Fibroblast of the aortic adventitia (primary cell): ENCODE measurements around the gene ROBO2. TPM values are rescaled to one million over a fixed set of nuclear protein-coding genes. Genes with fewer than 3 reads are reported as not detected.

ENCODE experiments used
- DNase-seq: peaks from one replicate; pipeline ENCODE4 v3.0.0-alpha.2; 2010; ENCODE audit warnings: low read depth
- H3K4me3 ChIP-seq: 2 replicates; pipeline ENCODE4 v1.5.1; 2011; ENCODE audit warnings: low read depth, mild to moderate bottlenecking, control low read depth, low read length, moderate library complexity
- total RNA-seq: library from RNA; depleted of rRNA; stranded (reverse); fragments of >200 nt; gene quantifications from 2 replicates; pipeline ENCODE4 v1.2.3, GENCODE V29; 2012; ENCODE audit warnings: low replicate concordance
- TF ChIP-seq, protein P1 (sequence below): IDR thresholded peaks from 2 replicates; pipeline ENCODE4 v1.5.1; 2011; ENCODE audit warnings: mild to moderate bottlenecking, low read length, control low read depth, inconsistent platforms; ENCODE audit not compliant: insufficient read depth

Gene ROBO2
- total RNA-seq, 1 donor, result 1.2 TPM

DNA sequence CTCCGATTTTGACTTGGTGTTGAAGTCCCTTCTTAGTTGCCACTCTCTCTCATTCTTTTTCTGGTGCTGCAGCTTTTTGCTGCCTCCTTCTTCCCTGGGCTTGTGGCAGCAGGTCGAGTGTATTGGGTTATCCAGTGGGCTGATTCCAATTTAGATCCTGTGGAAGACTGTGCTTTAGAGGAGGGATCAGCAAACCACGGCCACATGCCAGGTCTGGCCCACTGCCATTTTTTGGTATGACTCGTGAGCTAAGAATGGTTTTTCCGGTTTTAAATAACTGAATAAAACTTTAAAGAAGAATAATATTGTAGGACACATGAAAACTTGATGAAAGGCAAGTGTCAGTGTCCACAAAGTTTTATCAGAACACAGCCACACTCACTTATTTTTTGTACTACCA lies 330.5 kb downstream of the ROBO2 start:
- no peak overlapping the region for H3K4me3 ChIP-seq
- DNase-seq, result no peak
- TF ChIP-seq, protein P1, sequence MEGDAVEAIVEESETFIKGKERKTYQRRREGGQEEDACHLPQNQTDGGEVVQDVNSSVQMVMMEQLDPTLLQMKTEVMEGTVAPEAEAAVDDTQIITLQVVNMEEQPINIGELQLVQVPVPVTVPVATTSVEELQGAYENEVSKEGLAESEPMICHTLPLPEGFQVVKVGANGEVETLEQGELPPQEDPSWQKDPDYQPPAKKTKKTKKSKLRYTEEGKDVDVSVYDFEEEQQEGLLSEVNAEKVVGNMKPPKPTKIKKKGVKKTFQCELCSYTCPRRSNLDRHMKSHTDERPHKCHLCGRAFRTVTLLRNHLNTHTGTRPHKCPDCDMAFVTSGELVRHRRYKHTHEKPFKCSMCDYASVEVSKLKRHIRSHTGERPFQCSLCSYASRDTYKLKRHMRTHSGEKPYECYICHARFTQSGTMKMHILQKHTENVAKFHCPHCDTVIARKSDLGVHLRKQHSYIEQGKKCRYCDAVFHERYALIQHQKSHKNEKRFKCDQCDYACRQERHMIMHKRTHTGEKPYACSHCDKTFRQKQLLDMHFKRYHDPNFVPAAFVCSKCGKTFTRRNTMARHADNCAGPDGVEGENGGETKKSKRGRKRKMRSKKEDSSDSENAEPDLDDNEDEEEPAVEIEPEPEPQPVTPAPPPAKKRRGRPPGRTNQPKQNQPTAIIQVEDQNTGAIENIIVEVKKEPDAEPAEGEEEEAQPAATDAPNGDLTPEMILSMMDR, result no peak

GRCh38 chr3:77372018-77372417 lies 332.1 kb downstream of the ROBO2 start:
- TF ChIP-seq, protein P1, result no peak
- no peak overlapping the region for H3K4me3 ChIP-seq
- no peak for DNase-seq

DNA sequence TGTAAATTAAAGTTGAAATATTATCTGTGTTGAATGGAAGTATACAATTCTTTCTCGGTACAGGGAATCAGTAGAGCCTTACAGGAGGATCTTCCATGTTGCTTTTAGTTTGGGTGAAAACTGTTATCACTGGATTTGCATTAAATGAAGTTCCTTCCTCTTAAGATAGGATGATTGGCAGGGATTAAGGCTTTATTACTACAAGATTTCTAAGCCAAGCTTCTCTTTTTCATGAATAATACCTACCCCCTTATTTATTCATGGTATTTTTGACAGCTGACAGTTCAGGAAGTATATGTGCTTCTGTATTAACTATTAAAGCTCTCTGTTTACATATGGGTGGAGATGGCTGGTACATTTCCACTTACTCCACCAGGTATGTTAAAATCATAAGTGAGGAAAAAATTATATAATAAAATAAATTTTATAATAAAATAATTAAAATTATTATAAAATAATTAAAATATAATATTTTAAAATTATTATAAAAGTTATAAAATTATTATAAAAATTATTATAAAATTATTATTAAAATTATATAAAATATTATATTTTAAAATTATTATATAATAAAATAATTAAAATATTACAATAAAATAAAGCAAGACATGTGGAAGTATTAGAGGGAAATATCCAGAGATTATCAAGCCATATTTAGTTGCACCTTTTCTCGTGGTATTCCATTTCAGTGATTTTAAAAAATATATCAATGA lies 332.9 kb downstream of the ROBO2 start:
- no peak overlapping the region for H3K4me3 ChIP-seq
- TF ChIP-seq, protein P1, result no peak
- DNase-seq, result no peak

DNA sequence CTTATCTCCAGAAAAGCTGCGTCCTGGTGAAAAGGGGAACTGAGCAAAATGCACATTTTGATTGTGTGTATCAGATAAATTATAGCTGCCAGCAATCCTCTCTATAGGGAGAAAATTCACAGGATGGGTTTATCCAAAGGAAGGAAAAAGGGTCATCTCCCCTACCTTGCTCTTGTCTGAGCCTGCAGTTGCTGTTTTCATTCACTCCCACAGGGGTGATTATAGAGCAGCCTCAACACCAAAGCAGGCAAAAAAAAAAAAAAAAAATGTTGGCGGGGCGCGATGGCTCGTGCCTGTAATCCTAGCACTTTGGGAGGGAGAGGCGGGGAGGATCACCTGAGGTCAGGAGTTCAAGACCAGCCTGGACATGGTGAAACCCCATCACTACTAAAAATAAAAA lies 333.7 kb downstream of the ROBO2 start:
- TF ChIP-seq, protein P1, result no peak
- no peak overlapping the region for H3K4me3 ChIP-seq
- no peak for DNase-seq

- TF ChIP-seq, protein P1, result no peak
- no peak for DNase-seq
- H3K4me3 ChIP-seq, result no peak overlapping the region
Measured at GRCh38 chr3:77376511-77376910, 336.6 kb downstream of the ROBO2 start.

DNA sequence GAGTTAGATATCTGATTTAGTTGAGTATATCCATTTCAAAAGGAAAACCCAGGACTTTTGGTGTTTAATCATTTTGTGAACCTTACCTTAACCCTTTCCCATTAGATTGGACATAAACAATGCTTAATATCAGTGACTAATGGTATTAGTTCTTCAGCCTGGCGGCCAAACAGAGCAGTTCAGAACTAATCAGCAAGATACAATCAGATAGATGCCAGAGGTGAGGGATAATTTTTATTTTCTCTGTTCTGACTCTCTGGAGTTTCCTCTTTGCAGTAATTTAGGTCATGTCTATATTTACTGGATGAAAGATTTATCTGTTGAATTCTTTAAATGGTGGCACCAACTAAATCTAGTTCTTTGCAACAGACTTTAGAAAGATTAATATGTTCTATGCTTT lies 337.8 kb downstream of the ROBO2 start:
- no peak overlapping the region for H3K4me3 ChIP-seq
- no peak for DNase-seq
- TF ChIP-seq, protein P1, result no peak

GRCh38 chr3:77380136-77380535 lies 340.2 kb downstream of the ROBO2 start:
- no peak for DNase-seq
- H3K4me3 ChIP-seq, result no peak overlapping the region
- TF ChIP-seq, protein P1, result no peak
